KMS-11 (cell line): ENCODE results near the gene DYRK1A.

Experiments used
- H2AFZ ChIP-seq: fragments of 200-600 bp; sonication (generic); 2 replicates; pipeline ENCODE4 v1.6.1; 2016; ENCODE audit warnings: antibody characterized with exemption, mixed run types, low read depth
- H3K27ac ChIP-seq: fragments of 200-600 bp; sonication (generic); 2 replicates; pipeline ENCODE4 v1.6.1; 2016; ENCODE audit warnings: mild to moderate bottlenecking, mixed run types
- H3K27me3 ChIP-seq: fragments of 200-600 bp; sonication (generic); 2 replicates; pipeline ENCODE4 v1.6.1; 2017; ENCODE audit warnings: mild to moderate bottlenecking, low read depth, mixed run types, moderate library complexity; ENCODE audit not compliant: insufficient read depth
- H3K36me3 ChIP-seq: fragments of 200-600 bp; sonication (generic); 2 replicates; pipeline ENCODE4 v1.6.1; 2017; ENCODE audit warnings: mild to moderate bottlenecking, mixed run types; ENCODE audit not compliant: insufficient read depth
- H3K4me1 ChIP-seq: fragments of 200-600 bp; sonication (generic); 2 replicates; pipeline ENCODE4 v1.6.1; 2016; ENCODE audit warnings: mild to moderate bottlenecking, low read depth, mixed run types; ENCODE audit not compliant: poor library complexity, severe bottlenecking
- H3K4me2 ChIP-seq: fragments of 200-600 bp; sonication (generic); 2 replicates; pipeline ENCODE4 v1.7.0; 2016; ENCODE audit warnings: mild to moderate bottlenecking, mixed run types
- H3K4me3 ChIP-seq: fragments of 200-600 bp; sonication (generic); IDR thresholded peaks from 2 replicates; pipeline ENCODE4 v1.6.1; 2017; ENCODE audit warnings: low read depth, low read length, mixed read lengths; ENCODE audit not compliant: insufficient read depth
- H3K79me2 ChIP-seq: fragments of 200-600 bp; sonication (generic); 2 replicates; pipeline ENCODE4 v1.6.1; 2016; ENCODE audit warnings: low read depth, mixed run types; ENCODE audit not compliant: insufficient read depth
- H3K9ac ChIP-seq: fragments of 200-600 bp; sonication (generic); 2 replicates; pipeline ENCODE4 v1.6.1; 2016; ENCODE audit warnings: mild to moderate bottlenecking, mixed run types
- H4K20me1 ChIP-seq: fragments of 200-600 bp; sonication (generic); 2 replicates; pipeline ENCODE4 v1.6.1; 2016; ENCODE audit warnings: mild to moderate bottlenecking, mixed run types; ENCODE audit not compliant: insufficient read depth
- CTCF ChIP-seq: fragments of 200-600 bp; sonication (generic); conservative IDR thresholded peaks from 2 replicates; pipeline ENCODE4 v1.6.1; 2017; ENCODE audit warnings: low read depth, mild to moderate bottlenecking, antibody characterized with exemption, low read length, moderate library complexity, mixed read lengths

DYRK1A gene

GRCh38 chr21:37483776-37484175, 117.2 kb downstream of the DYRK1A start:
- no peaks in the 10 kb centered on the region for H3K36me3 ChIP-seq
- H3K79me2 ChIP-seq: no peaks in the 10 kb centered on the region
- no peak overlapping the region for H2AFZ ChIP-seq
- no peaks in the 10 kb centered on the region for H3K4me1 ChIP-seq
- no peak for TF ChIP-seq CTCF
- no peak overlapping the region for H3K4me3 ChIP-seq
- H3K27ac ChIP-seq: no peak overlapping the region
- no peak overlapping the region for H3K4me2 ChIP-seq
- no peaks in the 10 kb centered on the region for H4K20me1 ChIP-seq
- no peak overlapping the region for H3K9ac ChIP-seq
- H3K27me3 ChIP-seq: no peaks in the 10 kb centered on the region

GRCh38 chr21:37484535-37485474, 118.2 kb downstream of the DYRK1A start:
- H3K4me1 ChIP-seq: no peaks in the 10 kb centered on the region
- no peaks in the 10 kb centered on the region for H3K79me2 ChIP-seq
- H3K9ac ChIP-seq: no peak overlapping the region
- H3K27me3 ChIP-seq: no peaks in the 10 kb centered on the region
- H3K36me3 ChIP-seq: no peaks in the 10 kb centered on the region
- TF ChIP-seq CTCF: no peak
- H2AFZ ChIP-seq: no peak overlapping the region
- no peaks in the 10 kb centered on the region for H4K20me1 ChIP-seq
- H3K4me2 ChIP-seq: no peak overlapping the region
- no peak overlapping the region for H3K4me3 ChIP-seq
- no peak overlapping the region for H3K27ac ChIP-seq

GRCh38 chr21:37489553-37489952, 123.0 kb downstream of the DYRK1A start:
- no peak overlapping the region for H3K27ac ChIP-seq
- H3K9ac ChIP-seq: no peak overlapping the region
- no peak overlapping the region for H3K4me3 ChIP-seq
- H3K27me3 ChIP-seq: no peaks in the 10 kb centered on the region
- H3K4me2 ChIP-seq: no peak overlapping the region
- no peaks in the 10 kb centered on the region for H3K36me3 ChIP-seq
- no peaks in the 10 kb centered on the region for H4K20me1 ChIP-seq
- H3K79me2 ChIP-seq: no peaks in the 10 kb centered on the region
- no peak overlapping the region for H2AFZ ChIP-seq
- no peak for TF ChIP-seq CTCF
- no peaks in the 10 kb centered on the region for H3K4me1 ChIP-seq

- Histone ChIP-seq H3K9ac (no peak overlapping the region), H3K27ac (no peak overlapping the region), H3K4me3 (no peak overlapping the region), H3K36me3 (no peaks in the 10 kb centered on the region), H3K27me3 (no peaks in the 10 kb centered on the region), H2AFZ (no peak overlapping the region), H3K4me2 (no peak overlapping the region), H3K4me1 (no peaks in the 10 kb centered on the region), H4K20me1 (no peaks in the 10 kb centered on the region), H3K79me2 (no peaks in the 10 kb centered on the region)
- TF ChIP-seq CTCF: no peak
Measured at GRCh38 chr21:37490084-37490483, 123.5 kb downstream of the DYRK1A start.
